Choroid plexus epithelial cell (primary cell): ENCODE data around the gene TXNDC8.
"Not testable (repeated sequence)": the region's sequence is repeated elsewhere in the genome, so short reads cannot be mapped to it uniquely, and the experiment has no call there.

Experiments used
- DNase-seq: peaks from one replicate; pipeline ENCODE4 v3.0.0-alpha.2; 2010; ENCODE audit warnings: low read depth
- H3K4me3 ChIP-seq: 2 replicates; pipeline ENCODE4 v1.5.1; 2011; ENCODE audit warnings: low read depth, mild to moderate bottlenecking, control low read depth, low read length, moderate library complexity
- TF ChIP-seq, protein P1 (sequence below): conservative IDR thresholded peaks from 2 replicates; pipeline ENCODE4 v1.5.1; 2011; ENCODE audit warnings: low read depth, mild to moderate bottlenecking, control low read depth, inconsistent platforms, low read length, moderate library complexity

Gene TXNDC8

DNA sequence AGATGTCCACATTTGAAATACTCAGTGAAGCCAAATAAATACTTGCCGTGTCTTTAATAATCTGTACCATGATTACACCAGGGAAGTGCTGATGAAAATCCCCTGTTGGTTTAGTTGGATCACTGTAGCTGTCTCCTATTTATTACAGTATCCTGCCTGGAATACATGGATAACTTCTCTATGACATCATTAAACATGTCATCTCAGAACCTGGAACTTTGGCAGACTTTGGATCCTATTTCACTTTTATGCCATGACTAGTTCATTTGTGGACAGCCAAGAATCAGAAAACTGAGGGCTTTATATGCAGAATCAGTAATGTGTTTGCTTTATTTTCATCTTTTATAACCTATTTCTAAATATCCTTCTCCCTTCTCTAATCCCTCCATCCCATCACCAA is at the start of gene TXNDC8:
TXNDC8 (minus strand) TSS at position 137 of the 400 bp plus-strand sequence.
- TF ChIP-seq, protein P1, sequence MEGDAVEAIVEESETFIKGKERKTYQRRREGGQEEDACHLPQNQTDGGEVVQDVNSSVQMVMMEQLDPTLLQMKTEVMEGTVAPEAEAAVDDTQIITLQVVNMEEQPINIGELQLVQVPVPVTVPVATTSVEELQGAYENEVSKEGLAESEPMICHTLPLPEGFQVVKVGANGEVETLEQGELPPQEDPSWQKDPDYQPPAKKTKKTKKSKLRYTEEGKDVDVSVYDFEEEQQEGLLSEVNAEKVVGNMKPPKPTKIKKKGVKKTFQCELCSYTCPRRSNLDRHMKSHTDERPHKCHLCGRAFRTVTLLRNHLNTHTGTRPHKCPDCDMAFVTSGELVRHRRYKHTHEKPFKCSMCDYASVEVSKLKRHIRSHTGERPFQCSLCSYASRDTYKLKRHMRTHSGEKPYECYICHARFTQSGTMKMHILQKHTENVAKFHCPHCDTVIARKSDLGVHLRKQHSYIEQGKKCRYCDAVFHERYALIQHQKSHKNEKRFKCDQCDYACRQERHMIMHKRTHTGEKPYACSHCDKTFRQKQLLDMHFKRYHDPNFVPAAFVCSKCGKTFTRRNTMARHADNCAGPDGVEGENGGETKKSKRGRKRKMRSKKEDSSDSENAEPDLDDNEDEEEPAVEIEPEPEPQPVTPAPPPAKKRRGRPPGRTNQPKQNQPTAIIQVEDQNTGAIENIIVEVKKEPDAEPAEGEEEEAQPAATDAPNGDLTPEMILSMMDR, result no peak
- DNase-seq, result no peak
- H3K4me3 ChIP-seq, result no peak within 1 kb of the TSS

DNA sequence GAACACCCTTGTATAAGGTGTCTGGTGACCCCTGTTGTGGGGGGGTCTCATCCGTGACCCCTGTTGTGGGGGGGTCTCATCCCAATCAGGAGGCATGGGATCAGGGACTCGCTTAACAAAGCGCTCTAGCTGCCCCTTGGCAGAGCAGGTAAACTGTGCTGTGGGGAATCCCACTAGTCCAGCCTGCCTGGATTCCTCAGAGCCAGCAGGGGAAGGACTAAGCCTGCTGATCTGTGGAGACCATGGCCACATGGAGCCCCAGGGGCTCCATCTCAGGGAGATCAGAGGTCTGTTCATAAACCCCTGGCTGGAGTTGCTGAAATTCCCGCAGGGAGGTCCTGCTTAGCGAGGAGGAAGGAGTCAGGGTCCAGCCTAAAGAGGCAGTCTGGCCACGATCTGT is 45.8 kb upstream of the TXNDC8 start:
- TF ChIP-seq, protein P1, result no peak
- H3K4me3 ChIP-seq, result no peak overlapping the region
- DNase-seq, result no peak

GRCh38 chr9:110382731-110383130 is 45.1 kb upstream of the TXNDC8 start:
- TF ChIP-seq, protein P1, result no peak
- no peak overlapping the region for H3K4me3 ChIP-seq
- no peak for DNase-seq

DNA sequence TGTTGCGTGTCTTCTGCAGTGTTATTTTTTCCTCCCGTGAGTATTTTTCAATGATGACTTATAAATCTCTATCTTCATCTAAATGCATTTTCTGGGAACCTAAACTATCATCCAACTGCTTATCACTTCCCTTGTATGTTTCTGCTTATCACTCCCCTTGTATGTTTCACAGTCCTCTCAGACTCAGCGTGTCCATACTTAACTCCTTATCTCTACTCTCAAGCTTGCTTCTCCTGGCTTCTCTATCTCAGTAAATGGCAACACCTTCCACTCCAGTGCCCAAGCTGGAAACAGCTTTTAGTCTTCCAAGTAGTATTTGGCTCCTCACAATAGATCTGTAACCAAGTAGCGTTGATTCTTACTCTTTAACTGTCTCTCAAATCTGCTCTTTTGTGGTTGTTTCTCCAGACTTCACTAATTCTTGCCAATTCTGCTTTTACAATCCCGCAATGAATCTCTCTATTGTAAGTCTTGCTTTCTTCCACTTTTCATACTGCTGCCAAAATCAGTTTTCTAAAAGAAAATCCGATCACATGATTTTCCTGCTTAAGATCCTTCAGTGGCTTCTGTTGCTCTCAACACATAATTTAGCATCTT is 33.8 kb upstream of the TXNDC8 start:
- TF ChIP-seq, protein P1, result no peak
- DNase-seq, result no peak
- H3K4me3 ChIP-seq, result no peak overlapping the region

- DNase-seq, result no peak
- no peak overlapping the region for H3K4me3 ChIP-seq
- TF ChIP-seq, protein P1, result no peak
Observed at GRCh38 chr9:110370315-110370714, 32.7 kb upstream of the TXNDC8 start.

DNA sequence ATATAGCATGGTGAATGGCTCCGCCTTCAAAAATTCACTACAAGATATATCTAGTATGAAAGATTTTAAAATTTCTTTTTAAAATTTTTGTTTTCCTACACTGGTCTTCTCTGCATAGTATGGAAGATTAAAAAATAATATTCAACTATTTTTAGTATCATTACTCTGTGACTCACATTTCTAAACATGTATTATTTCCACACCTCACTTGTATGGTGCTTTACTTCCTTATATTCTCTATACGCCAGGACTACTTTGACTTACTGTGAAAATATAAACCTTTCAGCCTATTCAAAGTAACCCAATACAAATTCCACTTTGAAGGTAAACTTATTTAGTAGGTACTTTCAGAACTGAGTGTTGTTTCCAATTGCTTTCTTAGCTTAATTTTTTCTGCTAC is 26.8 kb upstream of the TXNDC8 start:
- no peak overlapping the region for H3K4me3 ChIP-seq
- TF ChIP-seq, protein P1, result no peak
- DNase-seq, result no peak

DNA sequence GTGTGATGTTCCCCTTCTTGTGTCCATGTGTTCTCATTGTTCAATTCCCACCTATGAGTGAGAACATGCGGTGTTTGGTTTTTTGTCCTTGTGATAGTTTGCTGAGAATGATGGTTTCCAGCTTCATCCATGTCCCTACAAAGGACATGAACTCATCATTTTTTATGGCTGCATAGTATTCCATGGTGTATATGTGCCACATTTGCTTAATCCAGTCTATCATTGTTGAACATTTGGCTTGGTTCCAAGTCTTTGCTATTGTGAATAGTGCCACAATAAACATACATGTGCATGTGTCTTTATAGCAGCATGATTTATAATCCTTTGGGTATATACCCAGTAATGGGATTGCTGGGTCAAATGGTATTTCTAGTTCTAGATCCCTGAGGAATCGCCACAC is 21.3 kb upstream of the TXNDC8 start:
- H3K4me3 ChIP-seq, DNase-seq: not testable (repeated sequence)
